Thyroid gland (tissue), 4 donors: ENCODE measurements around the gene COL27A1. TPM values are rescaled to one million over a fixed set of nuclear protein-coding genes. Genes with fewer than 3 reads are reported as not detected.

Experiments used
- DNase-seq, 2 donors: peaks; one replicate each; pipeline ENCODE4 v3.0.0-alpha.2; 2019
- H3K27ac ChIP-seq, 3 donors: fragments of 200-600 bp; sonication (generic); 1 replicate in 2 of 3; 2 replicates in 1 of 3; pipeline ENCODE4 v1.5.1; 2016 to 2019; ENCODE audit warnings: mild to moderate bottlenecking in 1 of 3, moderate library complexity in 1 of 3
- H3K27me3 ChIP-seq: fragments of 200-600 bp; sonication (generic); one replicate; pipeline ENCODE4 v1.5.1; 2019
- H3K36me3 ChIP-seq, 2 donors: fragments of 200-600 bp; sonication (generic); one replicate each; pipeline ENCODE4 v1.5.1; 2016 to 2019
- H3K4me1 ChIP-seq, 2 donors: fragments of 200-600 bp; sonication (generic); one replicate each; pipeline ENCODE4 v1.5.1; 2017 to 2019
- H3K4me3 ChIP-seq, 3 donors: fragments of 200-600 bp; sonication (generic); replicated peaks in 1 of 3; 1 replicate in 2 of 3; 2 replicates in 1 of 3; pipeline ENCODE4 v1.5.1; 2016; ENCODE audit warnings: mild to moderate bottlenecking in 1 of 3
- H3K9me3 ChIP-seq: fragments of 200-600 bp; sonication (generic); one replicate; pipeline ENCODE4 v1.5.1; 2017
- CTCF ChIP-seq, 6 experiments: fragments of 200-600 bp in 3 of 6; fragments of 450-650 bp in 3 of 6; sonication (generic) in 3 of 6; IDR thresholded peaks; one replicate each; pipeline ENCODE4 v1.5.1; 2016 to 2019; ENCODE audit warnings: antibody characterized with exemption in 6 of 6, mild to moderate bottlenecking in 2 of 6, inconsistent platforms in 1 of 6, moderate library complexity in 1 of 6
- POLR2A ChIP-seq, 2 donors: fragments of 450-650 bp; IDR thresholded peaks; one replicate each; pipeline ENCODE4 v1.6.1; 2017; ENCODE audit warnings: antibody characterized with exemption in 2 of 2, mild to moderate bottlenecking in 2 of 2, moderate library complexity in 1 of 2
- WGBS, 2 donors: methylation state at CpG; one replicate each; pipeline ENCODE4 v1.1.5; 2017; 5-methylcytosine and 5-hydroxymethylcytosine counted together
- intact Hi-C: fragments of 100-400 bp; cut with DNase I; formaldehyde crosslinking; loops from one replicate; pipeline ENCODE4 v1.15.1; 2023
- total RNA-seq, 4 donors: library from RNA; depleted of rRNA; stranded (reverse); fragments of >200 nt; gene quantifications; one replicate each; pipeline ENCODE4 v1.2.3, GENCODE V29; 2016

Gene COL27A1
- total RNA-seq, 4 donors from 2014 or later: 6.7 to 32.5 (median 10.6) TPM

DNA sequence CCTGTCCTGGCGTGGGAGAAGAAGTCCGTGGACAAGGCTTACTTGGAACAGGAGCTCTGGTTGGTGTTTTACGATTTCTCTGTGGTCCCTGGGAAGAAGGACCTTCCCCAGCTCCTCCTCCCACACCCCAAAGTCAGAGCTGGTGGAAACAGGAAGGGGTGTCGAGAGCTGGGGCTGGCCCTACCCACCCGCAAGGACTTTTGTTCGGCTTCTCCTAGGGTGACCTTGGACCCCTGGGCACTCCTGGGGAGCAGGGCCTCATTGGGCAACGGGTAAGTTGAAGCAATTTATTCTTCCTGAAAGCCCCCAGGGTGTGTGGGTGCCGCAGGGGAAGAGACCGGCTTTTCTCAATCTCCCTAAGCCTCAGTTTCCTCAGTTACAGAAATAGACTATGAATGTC, 113.7 kb downstream of the COL27A1 start:
- Histone ChIP-seq H3K27ac (no peak overlapping the region), H3K4me3 (no peak overlapping the region), H3K27me3 (no peaks in the 10 kb centered on the region), H3K36me3 (no peaks in the 10 kb centered on the region), H3K4me1 (no peaks in the 10 kb centered on the region), H3K9me3 (no peaks in the 10 kb centered on the region)
- WGBS, 2 donors: 92% methylated on average over 9 of the region's 9 CpGs
- intact Hi-C loops: no loop called here
- no peak for TF ChIP-seq POLR2A (IDR thresholded peaks at IDR 0.05)
- TF ChIP-seq CTCF (IDR thresholded peaks at IDR 0.05): no peak
- no peak for DNase-seq

GRCh38 chr9:114270120-114270975, 115.0 kb downstream of the COL27A1 start:
- no peak overlapping the region for H3K4me3 ChIP-seq
- no peaks in the 10 kb centered on the region for H3K4me1 ChIP-seq
- TF ChIP-seq CTCF (IDR thresholded peaks at IDR 0.05) (no peak), POLR2A (IDR thresholded peaks at IDR 0.05) (no peak)
- intact Hi-C loops: no loop called here
- no peaks in the 10 kb centered on the region for H3K9me3 ChIP-seq
- no peaks in the 10 kb centered on the region for H3K27me3 ChIP-seq
- no peak overlapping the region for H3K27ac ChIP-seq
- no peak for DNase-seq
- 71 to 76% methylated on average over 7 of the region's 8 CpGs for WGBS, 2 donors
- H3K36me3 ChIP-seq: no peaks in the 10 kb centered on the region

- intact Hi-C loops: no loop called here
- H3K4me1 ChIP-seq: no peaks in the 10 kb centered on the region
- H3K27ac ChIP-seq: no peak overlapping the region
- no peaks in the 10 kb centered on the region for H3K27me3 ChIP-seq
- WGBS, 2 donors: 65 to 70% methylated on average over 18 of the region's 18 CpGs
- TF ChIP-seq POLR2A (IDR thresholded peaks at IDR 0.05) (no peak), CTCF (IDR thresholded peaks at IDR 0.05) (peak in 3 of 6 experiments; percentile 34 to 61 (median 52))
- H3K9me3 ChIP-seq: no peaks in the 10 kb centered on the region
- no peaks in the 10 kb centered on the region for H3K36me3 ChIP-seq
- DNase-seq: peak; percentile 48 to 55
- no peak overlapping the region for H3K4me3 ChIP-seq
Observed at GRCh38 chr9:114271556-114272510, 116.5 kb downstream of the COL27A1 start.

GRCh38 chr9:114272739-114273431, 117.5 kb downstream of the COL27A1 start:
- Histone ChIP-seq H3K36me3 (no peaks in the 10 kb centered on the region), H3K27ac (no peak overlapping the region), H3K27me3 (no peaks in the 10 kb centered on the region), H3K4me1 (no peaks in the 10 kb centered on the region), H3K9me3 (no peaks in the 10 kb centered on the region), H3K4me3 (no peak overlapping the region)
- TF ChIP-seq POLR2A (IDR thresholded peaks at IDR 0.05) (no peak), CTCF (IDR thresholded peaks at IDR 0.05) (no peak)
- 71 to 74% methylated on average over 9 to 11 of the region's 12 CpGs for WGBS, 2 donors
- no peak for DNase-seq
- intact Hi-C loops: no loop called here
